GOT3 (cell line): ENCODE results near the gene DAP.
"Not testable (repeated sequence)": the region's sequence is repeated elsewhere in the genome, so short reads cannot be mapped to it uniquely, and the experiment has no call there.

Source experiments
- DNase-seq: peaks from one replicate; lab custom pipeline; 2025; ENCODE audit warnings: mixed read lengths; lab: John Stamatoyannopoulos, UW

The DAP gene

GRCh38 chr5:10633271-10634049, 127.6 kb downstream of the DAP start:
- DNase-seq, result no peak

GRCh38 chr5:10632110-10632761, 128.8 kb downstream of the DAP start:
- DNase-seq, result no peak

- no peak for DNase-seq
These were observed 129.6 kb downstream of the DAP start for GRCh38 chr5:10631316-10631996.

- DNase-seq, result not testable (repeated sequence)
These were observed 130.3 kb downstream of the DAP start for GRCh38 chr5:10630744-10631143.

GRCh38 chr5:10630126-10630525, 130.9 kb downstream of the DAP start:
- no peak for DNase-seq

GRCh38 chr5:10629682-10630081, 131.4 kb downstream of the DAP start:
- no peak for DNase-seq
